SJCRH30 (cell line): Measurements from ENCODE around the gene HS1BP3. TPM values are rescaled to one million over a fixed set of nuclear protein-coding genes. Genes with fewer than 3 reads are reported as not detected.

Experiments
- DNase-seq, 2 experiments: peaks; one replicate each; pipeline ENCODE4 v3.0.0-alpha.2; 2015 to 2020
- H3K27ac ChIP-seq: fragments of 250-450 bp; sonication (Bioruptor Pico); 2 replicates; pipeline ENCODE4 v1.5.1; 2020; ENCODE audit warnings: mild to moderate bottlenecking, moderate library complexity
- H3K27me3 ChIP-seq: fragments of 250-450 bp; sonication (Bioruptor Pico); 2 replicates; pipeline ENCODE4 v1.5.1; 2020; ENCODE audit warnings: mild to moderate bottlenecking, moderate library complexity
- H3K36me3 ChIP-seq: fragments of 250-450 bp; sonication (Bioruptor Pico); 2 replicates; pipeline ENCODE4 v1.5.1; 2020; ENCODE audit warnings: mild to moderate bottlenecking, moderate library complexity
- H3K4me1 ChIP-seq: fragments of 250-450 bp; sonication (Bioruptor Pico); 2 replicates; pipeline ENCODE4 v1.5.1; 2020; ENCODE audit warnings: mild to moderate bottlenecking, moderate library complexity
- H3K4me3 ChIP-seq: fragments of 250-450 bp; sonication (Bioruptor Pico); 2 replicates; pipeline ENCODE4 v1.5.1; 2020; ENCODE audit warnings: mild to moderate bottlenecking, moderate library complexity
- H3K9me3 ChIP-seq: fragments of 250-450 bp; sonication (Bioruptor Pico); replicated peaks from 2 replicates; pipeline ENCODE4 v1.5.1; 2020; ENCODE audit warnings: mild to moderate bottlenecking, moderate library complexity
- total RNA-seq: library from RNA; depleted of rRNA; stranded (reverse); fragments of >200 nt; shearing (Covaris generic); gene quantifications from 2 replicates; pipeline ENCODE4 v1.2.3, GENCODE V29; 2014

The HS1BP3 gene
- total RNA-seq, 1 experiment from 2014 or later: 14.7 TPM

DNA sequence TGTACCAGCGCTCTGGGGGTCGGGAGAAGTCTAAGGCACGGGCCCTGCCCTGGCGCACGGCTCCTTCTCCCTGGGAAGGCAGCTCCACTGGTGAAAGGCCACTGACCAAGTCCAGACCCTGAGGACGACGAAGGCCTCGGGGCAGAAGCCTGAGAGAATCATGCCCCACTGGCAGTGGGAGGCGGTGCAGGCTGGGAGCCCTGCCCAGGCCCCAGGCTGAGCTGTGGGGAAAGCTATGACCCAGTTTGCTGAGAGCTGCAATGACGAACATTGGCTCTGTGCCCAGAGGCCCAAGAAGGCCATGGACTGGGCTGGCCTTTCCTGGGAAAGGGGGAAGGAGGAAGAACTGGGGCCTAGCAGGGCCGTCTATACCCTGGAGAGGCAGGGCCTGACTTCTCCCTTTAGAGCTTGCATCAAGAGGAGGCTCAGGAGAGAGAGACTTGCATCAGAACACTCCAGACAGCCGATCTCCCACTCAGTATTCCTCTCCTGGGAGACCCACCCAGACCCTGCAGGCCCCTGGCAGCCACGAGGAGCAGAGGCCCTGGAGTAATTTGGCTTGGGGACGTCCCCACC lies 32.9 kb downstream of the HS1BP3 start:
- peak overlapping the region; percentile 55 for H3K27ac ChIP-seq
- no peaks in the 10 kb centered on the region for H3K36me3 ChIP-seq
- peaks cover 91% of the 10 kb centered on the region for H3K4me1 ChIP-seq
- peak; percentile 92 to 96 for DNase-seq
- H3K9me3 ChIP-seq: no peaks in the 10 kb centered on the region
- no peak overlapping the region for H3K4me3 ChIP-seq
- H3K27me3 ChIP-seq: no peaks in the 10 kb centered on the region

DNA sequence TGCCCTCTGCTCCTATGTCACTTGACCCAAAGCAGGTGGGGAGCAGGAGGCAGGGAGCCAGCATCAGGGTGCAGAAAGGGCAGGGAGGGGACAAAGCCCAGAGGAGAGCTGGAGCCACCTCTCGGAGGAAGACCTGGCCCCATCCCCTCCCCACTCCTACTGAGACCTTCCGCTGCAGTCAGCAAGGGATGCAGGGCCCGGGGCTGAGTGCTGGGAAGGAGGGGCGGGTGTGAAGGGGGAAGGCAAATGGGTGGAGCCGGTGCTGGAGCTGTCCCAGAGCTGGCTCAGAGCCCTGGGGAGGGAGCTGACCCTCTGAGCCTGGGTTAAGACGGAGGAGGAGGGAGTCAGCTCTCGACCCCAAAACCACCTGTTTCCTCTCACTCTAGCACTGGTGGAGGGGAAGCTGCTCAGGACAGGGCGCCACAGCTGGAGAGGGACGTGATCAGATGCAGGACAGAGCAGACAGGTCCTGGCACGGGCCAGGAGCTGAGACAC lies 33.8 kb downstream of the HS1BP3 start:
- Histone ChIP-seq H3K4me1 (peaks cover 91% of the 10 kb centered on the region), H3K4me3 (no peak overlapping the region), H3K27ac (peak overlapping the region; percentile 55), H3K27me3 (no peaks in the 10 kb centered on the region), H3K9me3 (no peaks in the 10 kb centered on the region), H3K36me3 (no peaks in the 10 kb centered on the region)
- peak; percentile 89 to 92 for DNase-seq

DNA sequence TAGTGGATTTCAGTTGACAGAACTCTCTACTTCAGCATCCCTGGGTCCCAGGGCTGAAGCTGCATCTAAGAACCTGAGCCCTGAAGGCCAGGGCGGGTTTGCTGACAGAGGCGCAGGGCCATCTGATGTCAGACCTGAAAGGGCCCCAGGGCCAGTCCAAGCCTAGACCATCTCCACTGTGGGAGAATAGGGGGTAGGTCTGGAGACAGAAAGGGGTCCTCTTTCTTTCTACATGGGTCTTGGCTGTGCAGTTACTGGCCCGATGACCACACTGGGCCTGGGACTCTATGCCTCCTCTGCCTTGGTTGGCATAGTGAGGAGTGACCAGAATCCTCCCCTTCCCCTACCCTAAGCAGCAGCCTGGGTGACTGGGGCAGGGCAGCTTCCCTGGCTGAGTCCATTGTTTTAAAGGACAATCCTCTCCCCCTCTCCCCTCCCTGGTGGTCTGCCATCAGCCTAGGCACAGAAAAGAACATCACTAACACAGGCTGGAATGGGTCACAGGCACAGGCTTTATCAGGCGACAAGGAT lies 34.5 kb downstream of the HS1BP3 start:
- Histone ChIP-seq H3K4me3 (no peak overlapping the region), H3K4me1 (peaks cover 84% of the 10 kb centered on the region), H3K9me3 (no peaks in the 10 kb centered on the region), H3K27ac (no peak overlapping the region), H3K27me3 (no peaks in the 10 kb centered on the region), H3K36me3 (no peaks in the 10 kb centered on the region)
- no peak for DNase-seq

GRCh38 chr2:20615466-20616241 lies 35.2 kb downstream of the HS1BP3 start:
- H3K27ac ChIP-seq: no peak overlapping the region
- no peak for DNase-seq

GRCh38 chr2:20615068-20615465 lies 35.8 kb downstream of the HS1BP3 start:
- peaks cover 72% of the 10 kb centered on the region for H3K4me1 ChIP-seq
- no peak overlapping the region for H3K27ac ChIP-seq

More at GRCh38 chr2:20615466-20616241, 35.2 kb downstream of the HS1BP3 start:
- Histone ChIP-seq H3K27me3 (no peaks in the 10 kb centered on the region), H3K9me3 (no peaks in the 10 kb centered on the region), H3K4me3 (no peak overlapping the region), H3K4me1 (peaks cover 76% of the 10 kb centered on the region), H3K36me3 (no peaks in the 10 kb centered on the region)

DNA sequence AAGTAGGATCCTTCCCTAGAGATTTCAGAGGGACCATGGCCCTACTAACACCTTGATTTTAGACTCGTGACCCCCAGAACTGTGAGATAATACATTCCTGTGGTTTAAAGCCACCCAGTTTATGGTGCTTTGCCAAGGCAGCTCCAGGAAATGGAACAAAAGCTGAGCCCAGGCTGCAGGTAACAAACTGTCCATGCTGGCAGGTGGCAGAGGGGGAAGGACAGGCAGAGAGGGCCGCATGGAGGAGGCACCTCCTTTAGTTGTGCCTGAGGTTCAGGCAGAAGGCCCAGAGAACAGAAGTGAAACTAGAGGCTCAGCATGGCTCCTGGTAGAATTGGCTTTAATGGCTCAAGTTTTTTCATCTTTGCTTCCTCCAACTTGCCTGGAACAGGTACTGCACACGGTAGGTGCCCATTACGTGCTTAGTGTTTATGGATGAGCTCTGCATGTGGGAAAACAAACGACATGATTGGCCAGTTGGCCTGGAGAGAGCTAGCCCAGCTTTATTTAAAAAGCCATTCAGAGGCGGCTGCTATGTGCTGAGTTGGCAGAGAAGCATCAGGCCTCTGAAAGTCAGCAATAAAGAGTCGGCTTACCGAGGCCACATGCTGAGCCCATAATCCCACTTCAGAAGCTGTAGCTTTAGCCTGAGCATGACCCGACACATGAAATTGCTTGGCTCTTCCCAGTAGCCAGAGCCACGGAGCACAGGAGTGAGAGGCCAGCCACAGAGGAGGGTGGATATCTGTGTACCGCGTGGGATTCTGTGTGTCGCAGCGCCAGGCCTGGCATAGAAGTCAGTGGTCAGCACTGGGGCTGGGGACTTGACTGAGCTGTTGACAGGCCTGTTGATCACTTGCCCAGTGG lies 36.5 kb downstream of the HS1BP3 start:
- H3K27ac ChIP-seq: no peak overlapping the region
- peak; percentile 60 to 83 for DNase-seq
- peaks cover 76% of the 10 kb centered on the region for H3K4me1 ChIP-seq

More at GRCh38 chr2:20615068-20615465, 35.8 kb downstream of the HS1BP3 start:
- no peak for DNase-seq
- Histone ChIP-seq H3K4me3 (no peak overlapping the region), H3K27me3 (no peaks in the 10 kb centered on the region), H3K36me3 (no peaks in the 10 kb centered on the region), H3K9me3 (no peaks in the 10 kb centered on the region)

GRCh38 chr2:20612925-20613916 lies 37.7 kb downstream of the HS1BP3 start:
- DNase-seq: peak; percentile 63 to 88
- Histone ChIP-seq H3K4me3 (no peak overlapping the region), H3K9me3 (no peaks in the 10 kb centered on the region), H3K4me1 (peaks cover 74% of the 10 kb centered on the region), H3K36me3 (no peaks in the 10 kb centered on the region), H3K27me3 (no peaks in the 10 kb centered on the region), H3K27ac (peak overlapping the region; percentile 22; the same call in 1 of the 2 replicates)

More for the DNA sequence above, 36.5 kb downstream of the HS1BP3 start:
- H3K4me3 ChIP-seq: no peak overlapping the region
- no peaks in the 10 kb centered on the region for H3K27me3 ChIP-seq
- H3K36me3 ChIP-seq: no peaks in the 10 kb centered on the region
- no peaks in the 10 kb centered on the region for H3K9me3 ChIP-seq

- Histone ChIP-seq H3K4me1 (peaks cover 61% of the 10 kb centered on the region), H3K9me3 (no peaks in the 10 kb centered on the region), H3K36me3 (no peaks in the 10 kb centered on the region), H3K4me3 (no peak overlapping the region), H3K27me3 (no peaks in the 10 kb centered on the region), H3K27ac (no peak overlapping the region)
- DNase-seq: no peak
These were observed 39.0 kb downstream of the HS1BP3 start for GRCh38 chr2:20611844-20612356.

DNA sequence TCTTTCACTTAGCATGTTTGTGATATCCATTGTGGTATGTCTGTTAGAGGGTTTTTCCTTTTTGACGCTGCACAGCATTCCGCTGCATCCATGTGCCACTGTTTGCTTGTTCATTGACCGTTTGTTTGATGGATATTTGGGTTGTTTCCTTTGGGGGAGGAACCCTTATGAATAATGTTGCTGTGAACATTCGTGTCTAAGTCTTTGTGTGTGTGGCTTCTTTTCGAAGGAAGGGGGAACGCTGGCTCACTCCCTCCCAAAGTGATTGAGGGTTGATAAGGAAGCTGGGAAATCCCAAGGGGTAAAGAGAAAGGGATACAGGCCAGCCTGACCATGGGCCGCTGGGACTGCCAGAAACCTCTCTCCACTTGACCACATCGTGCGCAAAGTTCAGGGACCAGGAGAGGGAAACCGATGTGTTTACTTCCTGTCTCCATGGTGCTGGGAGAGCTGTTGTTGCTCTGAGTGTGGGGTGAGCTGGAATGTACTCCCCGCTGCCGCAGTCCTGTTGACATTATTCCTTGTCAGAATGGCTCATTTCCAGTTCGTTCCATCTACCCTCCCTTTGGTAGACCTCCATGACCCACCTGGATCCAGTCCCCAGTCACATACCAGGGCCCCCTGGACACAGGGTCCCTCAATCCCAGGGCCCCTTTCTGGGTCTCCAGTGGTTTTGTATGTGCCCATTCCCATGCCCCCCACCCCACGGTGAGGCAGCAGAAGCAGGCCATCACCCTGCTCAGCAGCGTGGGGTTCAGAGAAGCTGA lies 39.6 kb downstream of the HS1BP3 start:
- Histone ChIP-seq H3K36me3 (no peaks in the 10 kb centered on the region), H3K9me3 (no peaks in the 10 kb centered on the region), H3K4me1 (peaks cover 55% of the 10 kb centered on the region), H3K4me3 (no peak overlapping the region), H3K27me3 (no peaks in the 10 kb centered on the region), H3K27ac (no peak overlapping the region)
- no peak for DNase-seq

GRCh38 chr2:20609995-20610357 lies 40.9 kb downstream of the HS1BP3 start:
- H3K9me3 ChIP-seq: no peaks in the 10 kb centered on the region
- H3K4me1 ChIP-seq: peaks cover 42% of the 10 kb centered on the region
- H3K27me3 ChIP-seq: no peaks in the 10 kb centered on the region
- no peak for DNase-seq
- H3K4me3 ChIP-seq: no peak overlapping the region
- no peak overlapping the region for H3K27ac ChIP-seq
- H3K36me3 ChIP-seq: no peaks in the 10 kb centered on the region

- Histone ChIP-seq H3K27ac (no peak overlapping the region), H3K9me3 (no peaks in the 10 kb centered on the region), H3K4me1 (peaks cover 37% of the 10 kb centered on the region), H3K4me3 (no peak overlapping the region), H3K36me3 (no peaks in the 10 kb centered on the region), H3K27me3 (no peaks in the 10 kb centered on the region)
- peak; percentile 74 to 90 for DNase-seq
These were observed 41.4 kb downstream of the HS1BP3 start for GRCh38 chr2:20609349-20609994.

DNA sequence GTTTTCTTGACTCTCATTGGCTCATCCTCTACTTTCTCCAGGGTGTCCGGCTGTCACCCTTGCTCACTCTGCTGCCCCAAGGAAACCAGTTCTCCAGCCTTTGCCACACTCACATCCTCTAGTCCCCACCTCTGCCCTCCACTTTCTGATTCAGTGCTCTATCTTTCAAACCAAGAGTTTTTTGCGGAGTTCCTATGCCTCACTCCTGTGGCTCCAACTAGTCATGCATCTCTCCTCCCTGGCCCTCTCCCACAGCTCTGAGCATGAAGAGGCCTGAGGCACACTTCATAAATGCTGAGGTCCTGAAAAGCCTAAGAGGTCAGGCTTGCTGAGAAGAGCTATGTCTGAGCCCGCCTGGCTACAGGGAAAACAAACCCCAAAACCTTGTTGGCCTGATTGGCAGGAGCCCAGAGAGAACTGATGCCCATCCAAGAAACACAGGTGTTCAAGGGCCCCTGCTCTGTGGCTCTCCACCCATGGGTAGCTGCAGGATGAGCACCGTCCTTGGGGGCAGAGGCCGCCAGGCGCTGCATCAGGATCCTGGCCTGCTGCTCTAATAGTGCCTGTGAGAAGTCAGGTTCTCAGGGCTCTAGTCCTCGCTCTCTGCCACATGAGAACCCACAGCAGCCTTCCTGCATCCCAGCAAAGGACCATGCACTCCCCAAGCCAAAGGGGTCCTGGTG lies 42.1 kb downstream of the HS1BP3 start:
- DNase-seq: no peak
- H3K27me3 ChIP-seq: no peaks in the 10 kb centered on the region
- no peaks in the 10 kb centered on the region for H3K9me3 ChIP-seq
- no peak overlapping the region for H3K27ac ChIP-seq
- H3K4me3 ChIP-seq: no peak overlapping the region
- no peaks in the 10 kb centered on the region for H3K36me3 ChIP-seq
- peaks cover 30% of the 10 kb centered on the region for H3K4me1 ChIP-seq
